ENCODE results near the gene PMEPA1. TPM values are rescaled to one million over a fixed set of nuclear protein-coding genes. Genes with fewer than 3 reads are reported as not detected.

The PMEPA1 gene, protein sequence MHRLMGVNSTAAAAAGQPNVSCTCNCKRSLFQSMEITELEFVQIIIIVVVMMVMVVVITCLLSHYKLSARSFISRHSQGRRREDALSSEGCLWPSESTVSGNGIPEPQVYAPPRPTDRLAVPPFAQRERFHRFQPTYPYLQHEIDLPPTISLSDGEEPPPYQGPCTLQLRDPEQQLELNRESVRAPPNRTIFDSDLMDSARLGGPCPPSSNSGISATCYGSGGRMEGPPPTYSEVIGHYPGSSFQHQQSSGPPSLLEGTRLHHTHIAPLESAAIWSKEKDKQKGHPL
- total RNA-seq, result 0.66 and 0.82 TPM in 2 replicates

DNA sequence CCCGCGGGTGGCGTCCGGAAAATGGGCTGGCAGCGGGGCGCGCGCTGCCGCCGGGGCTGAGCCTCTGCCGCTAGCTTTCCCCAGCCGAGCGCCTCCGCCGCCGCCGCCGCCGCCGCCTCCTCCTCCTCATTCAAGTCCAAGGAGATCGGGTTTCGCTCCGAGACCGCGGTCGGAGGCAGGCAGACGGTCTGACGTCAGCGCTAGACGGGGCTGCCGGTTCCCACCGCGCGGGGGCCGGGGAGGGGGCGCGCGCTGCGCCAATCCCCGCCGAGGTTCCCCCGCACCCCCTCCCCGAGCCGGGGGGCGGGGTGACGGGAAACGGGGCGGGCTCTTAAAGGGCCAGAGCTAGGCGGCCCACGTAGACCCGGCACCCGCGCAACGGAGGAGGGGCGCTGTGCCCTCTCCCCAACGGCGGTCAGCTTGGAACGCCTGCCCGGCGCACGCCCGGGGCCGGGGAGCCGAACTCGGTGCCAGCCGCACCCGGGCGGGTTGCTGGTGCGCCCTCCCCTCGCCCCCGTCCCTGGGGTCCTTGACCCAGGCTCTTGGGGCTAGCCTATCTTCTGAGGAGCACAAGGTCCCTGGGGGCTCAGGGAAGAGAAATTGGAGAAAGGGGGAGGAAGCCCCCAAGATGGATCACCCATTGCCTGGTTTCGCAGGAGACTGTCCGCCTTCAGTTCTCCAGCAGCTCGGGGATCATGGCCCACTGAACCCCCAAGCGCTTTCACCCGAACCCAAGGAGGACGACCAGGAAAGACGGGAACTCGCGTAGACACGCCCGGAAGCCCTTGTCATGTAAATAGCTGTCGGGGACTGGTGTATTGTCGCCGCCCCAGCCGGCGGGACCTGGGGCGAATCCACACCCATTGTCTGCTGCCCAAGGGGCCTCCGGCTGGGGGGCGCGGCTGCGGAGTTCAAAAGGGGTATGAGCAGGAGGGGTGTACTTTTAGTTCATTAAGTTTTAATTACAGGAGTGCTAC is at the start of gene PMEPA1:
Gene PMEPA1 (minus strand): TSS at position 193 of the 977 bp plus-strand sequence. CDS start 433 bp downstream, outside the sequence.
- H3K4me3 Mint-ChIP-seq, result peak within 1 kb of the TSS; percentile 80
- intact Hi-C loops (cut with micrococcal nuclease), result loop anchor here (1.0 to 5.0 kb wide), 4 partner anchors 8 to 359 kb away; partner anchors contain the start of gene RAE1
- H3K27ac Mint-ChIP-seq, result peak within 1 kb of the TSS; percentile 29
- H3K9me3 Mint-ChIP-seq, result no peaks in the 10 kb centered on the region
- no peaks in the 10 kb centered on the region for H3K36me3 Mint-ChIP-seq (ENCODE audit: low read depth)
- peaks cover 46% of the 10 kb centered on the region for H3K27me3 Mint-ChIP-seq
- H3K4me1 Mint-ChIP-seq, result peaks cover 16% of the 10 kb centered on the region
- DNase-seq, result peak; percentile 96

DNA sequence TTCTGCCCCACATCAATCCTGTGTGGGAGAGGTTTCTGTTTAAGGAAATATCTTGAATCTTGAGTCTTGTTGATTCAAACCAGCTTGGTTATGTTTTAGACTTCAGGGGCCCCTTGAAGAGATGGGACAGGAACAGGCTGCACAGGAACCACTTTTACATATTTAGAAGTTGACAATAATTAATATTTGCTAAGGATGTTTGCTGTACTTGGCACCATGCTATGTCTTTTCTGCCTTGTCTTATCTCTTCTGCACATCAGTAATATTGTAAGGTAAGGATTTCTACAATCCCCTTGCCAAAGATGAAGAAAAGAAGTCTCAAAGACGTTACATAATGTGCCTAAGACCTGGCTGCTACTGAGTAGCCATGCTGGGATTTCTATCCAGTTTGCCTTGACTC is 48.0 kb upstream of the PMEPA1 start:
- intact Hi-C loops (cut with micrococcal nuclease), result no loop called here
- H3K36me3 Mint-ChIP-seq (ENCODE audit: low read depth), result no peaks in the 10 kb centered on the region

DNA sequence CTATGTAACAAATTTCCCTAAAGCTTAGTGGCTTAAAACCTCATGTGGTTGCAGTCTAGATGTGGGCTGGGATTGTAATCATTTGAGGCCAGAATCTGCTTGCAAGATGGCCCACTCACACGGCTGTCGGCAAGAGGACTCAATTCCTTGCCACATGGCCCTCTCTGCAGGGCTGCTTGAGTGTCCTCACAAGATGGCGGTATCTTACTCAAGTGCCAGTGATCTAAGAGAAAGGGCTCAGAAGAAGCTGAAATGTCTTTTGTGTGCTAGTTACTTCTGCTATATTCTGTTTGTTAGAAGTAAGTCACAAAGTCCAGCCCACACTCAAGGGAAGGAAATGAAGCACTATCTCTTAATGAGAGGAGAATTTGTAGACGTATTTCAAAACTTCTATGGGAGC is 47.1 kb upstream of the PMEPA1 start:
- Mint-ChIP-seq H3K4me3 (no peak overlapping the region), H3K36me3 (ENCODE audit: low read depth) (no peaks in the 10 kb centered on the region), H3K4me1 (no peaks in the 10 kb centered on the region), H3K9me3 (no peaks in the 10 kb centered on the region), H3K27me3 (peaks cover 12% of the 10 kb centered on the region), H3K27ac (no peak overlapping the region)
- intact Hi-C loops (cut with micrococcal nuclease), result no loop called here
- DNase-seq, result no peak

More for the DNA sequence above, 48.0 kb upstream of the PMEPA1 start:
- no peak for DNase-seq
- no peaks in the 10 kb centered on the region for H3K9me3 Mint-ChIP-seq
- H3K27me3 Mint-ChIP-seq, result peaks cover 12% of the 10 kb centered on the region
- H3K4me3 Mint-ChIP-seq, result no peak overlapping the region
- H3K27ac Mint-ChIP-seq, result no peak overlapping the region
- H3K4me1 Mint-ChIP-seq, result no peaks in the 10 kb centered on the region

DNA sequence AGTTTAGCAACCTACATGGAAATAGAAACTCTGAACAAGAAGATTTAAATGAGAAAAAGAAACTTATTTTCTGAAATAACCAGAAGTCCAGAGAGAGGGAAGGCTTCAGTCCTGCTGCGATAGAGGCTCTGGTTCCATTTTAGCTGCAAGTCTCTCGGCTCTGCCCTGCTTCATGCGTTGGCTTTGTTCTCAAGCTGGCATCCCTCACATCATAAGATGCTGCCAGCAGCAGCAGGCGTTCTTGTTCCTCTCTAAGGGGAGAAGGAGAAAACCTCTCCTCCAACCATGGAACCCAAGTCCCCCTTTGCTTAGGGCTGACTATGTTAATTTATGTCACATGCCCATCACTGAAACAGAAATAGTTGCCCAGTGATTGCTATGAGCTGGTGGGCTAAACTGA is 46.4 kb upstream of the PMEPA1 start:
- Mint-ChIP-seq H3K27ac (no peak overlapping the region), H3K27me3 (peaks cover 17% of the 10 kb centered on the region), H3K36me3 (ENCODE audit: low read depth) (no peaks in the 10 kb centered on the region), H3K9me3 (no peaks in the 10 kb centered on the region), H3K4me3 (no peak overlapping the region), H3K4me1 (peaks cover 2% of the 10 kb centered on the region)
- DNase-seq, result no peak
- intact Hi-C loops (cut with micrococcal nuclease), result no loop called here

DNA sequence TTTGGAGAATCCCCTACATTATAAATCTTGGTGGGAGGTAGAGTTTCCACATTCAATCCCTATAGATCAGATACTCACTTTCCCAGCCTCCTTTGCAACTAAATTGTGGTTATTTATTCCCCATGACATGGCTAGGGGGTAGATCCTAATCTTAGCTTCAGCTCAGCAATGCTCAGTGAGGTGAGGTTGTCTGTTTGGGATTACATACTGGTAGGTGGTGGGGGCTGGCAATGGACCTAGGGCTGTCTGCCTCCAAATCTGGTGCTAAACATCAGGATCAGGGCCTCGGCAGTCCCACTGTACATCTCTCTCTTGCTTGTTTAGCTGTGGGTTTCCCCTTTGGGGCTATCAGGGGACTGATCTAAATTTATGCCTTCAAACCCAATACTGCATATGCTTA is 45.8 kb upstream of the PMEPA1 start:
- Mint-ChIP-seq H3K4me3 (no peak overlapping the region), H3K36me3 (ENCODE audit: low read depth) (no peaks in the 10 kb centered on the region), H3K27me3 (peaks cover 19% of the 10 kb centered on the region), H3K4me1 (peaks cover 3% of the 10 kb centered on the region), H3K27ac (no peak overlapping the region), H3K9me3 (no peaks in the 10 kb centered on the region)
- intact Hi-C loops (cut with micrococcal nuclease), result no loop called here
- no peak for DNase-seq

DNA sequence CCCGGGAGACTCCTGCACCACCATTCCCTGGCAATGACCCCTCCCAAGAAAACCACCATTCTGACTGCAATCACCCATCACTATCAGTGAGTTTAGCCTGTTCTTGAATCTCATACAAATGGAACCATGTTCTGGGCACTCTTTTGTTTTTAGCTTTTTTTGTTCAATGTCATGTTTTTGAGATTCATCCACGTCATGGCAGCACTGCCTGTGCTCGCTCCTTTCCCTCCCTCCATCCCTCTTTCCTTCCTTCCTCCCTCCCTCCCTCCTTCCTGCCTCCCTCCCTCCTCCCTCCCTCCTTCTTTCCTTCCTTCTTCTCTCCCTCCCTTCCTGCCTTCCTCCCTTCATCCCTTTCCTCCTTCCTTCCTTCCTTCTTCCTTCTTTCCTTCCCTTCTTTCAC is 44.4 kb upstream of the PMEPA1 start:
- no peak for DNase-seq
- H3K9me3 Mint-ChIP-seq, result no peaks in the 10 kb centered on the region
- peaks cover 29% of the 10 kb centered on the region for H3K27me3 Mint-ChIP-seq
- intact Hi-C loops (cut with micrococcal nuclease), result no loop called here
- H3K4me3 Mint-ChIP-seq, result no peak overlapping the region
- H3K27ac Mint-ChIP-seq, result no peak overlapping the region
- no peaks in the 10 kb centered on the region for H3K36me3 Mint-ChIP-seq (ENCODE audit: low read depth)
- peaks cover 5% of the 10 kb centered on the region for H3K4me1 Mint-ChIP-seq

DNA sequence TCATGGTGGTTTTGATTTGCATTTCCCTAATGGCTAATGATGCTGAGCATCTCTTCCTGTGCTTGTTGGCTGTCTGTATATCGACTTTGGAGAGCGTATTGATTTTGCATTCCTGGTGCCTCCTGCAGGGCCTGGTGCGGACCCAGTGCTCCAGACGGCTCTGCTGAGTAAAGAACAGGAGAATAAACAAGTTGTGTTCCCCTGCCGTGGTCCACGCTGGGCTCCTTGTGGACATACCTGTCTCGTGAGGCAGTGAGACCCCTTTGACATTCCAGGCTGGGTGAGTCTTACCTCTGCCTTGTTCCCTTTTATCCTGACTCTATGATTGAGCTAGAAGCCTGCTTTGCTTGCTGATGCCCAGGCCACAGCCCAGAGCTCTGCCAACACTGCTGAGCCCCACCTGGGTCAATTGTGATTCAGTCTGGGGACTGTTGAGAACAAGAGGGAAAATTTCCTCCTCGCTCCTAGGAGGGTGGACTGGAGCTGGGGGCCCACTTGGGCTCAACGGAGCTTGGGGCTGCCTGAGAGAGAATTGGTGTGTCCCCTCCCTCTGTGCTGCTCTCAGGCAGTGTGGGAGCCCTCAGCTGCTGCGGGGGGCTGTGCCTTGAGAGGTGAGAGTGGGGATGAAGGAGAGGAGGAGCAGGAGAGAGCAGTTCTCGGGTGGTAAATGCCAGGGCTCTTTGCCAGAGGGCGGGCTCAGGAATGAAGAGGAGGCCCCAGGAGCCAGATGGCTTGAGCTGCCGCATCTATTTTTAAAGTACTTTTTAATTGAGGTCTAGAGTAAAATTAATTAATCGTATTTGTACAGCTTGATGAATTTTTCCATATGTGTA is 43.7 kb upstream of the PMEPA1 start:
- peaks cover 33% of the 10 kb centered on the region for H3K27me3 Mint-ChIP-seq
- H3K4me3 Mint-ChIP-seq, result no peak overlapping the region
- intact Hi-C loops (cut with micrococcal nuclease), result no loop called here
- H3K4me1 Mint-ChIP-seq, result peaks cover 9% of the 10 kb centered on the region
- no peak for DNase-seq
- H3K9me3 Mint-ChIP-seq, result no peaks in the 10 kb centered on the region
- H3K36me3 Mint-ChIP-seq (ENCODE audit: low read depth), result no peaks in the 10 kb centered on the region
- no peak overlapping the region for H3K27ac Mint-ChIP-seq

DNA sequence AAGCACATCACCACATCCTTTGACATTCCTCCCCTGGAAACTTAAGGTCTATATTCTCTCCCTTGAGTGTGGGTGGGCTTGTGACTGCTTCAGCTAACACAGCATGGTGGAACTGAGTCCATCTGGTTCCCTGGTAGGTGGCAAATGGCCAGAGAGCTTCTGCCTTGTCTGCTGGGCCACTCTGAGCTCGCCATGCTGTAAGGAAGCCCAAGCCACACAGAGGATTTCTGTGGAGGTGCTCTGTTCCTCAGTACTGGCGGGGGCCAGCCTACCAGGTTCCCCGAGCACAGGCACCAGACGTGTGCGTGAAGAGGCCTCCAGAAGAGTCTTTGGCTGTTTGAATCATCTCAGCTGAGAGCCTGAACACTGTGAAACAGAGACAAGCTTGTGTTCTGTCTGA is 41.6 kb upstream of the PMEPA1 start:
- intact Hi-C loops (cut with micrococcal nuclease), result no loop called here
- Mint-ChIP-seq H3K36me3 (ENCODE audit: low read depth) (no peaks in the 10 kb centered on the region), H3K27ac (no peak overlapping the region), H3K9me3 (no peaks in the 10 kb centered on the region), H3K4me1 (peaks cover 11% of the 10 kb centered on the region), H3K4me3 (no peak overlapping the region), H3K27me3 (peaks cover 48% of the 10 kb centered on the region)
- DNase-seq, result no peak

DNA sequence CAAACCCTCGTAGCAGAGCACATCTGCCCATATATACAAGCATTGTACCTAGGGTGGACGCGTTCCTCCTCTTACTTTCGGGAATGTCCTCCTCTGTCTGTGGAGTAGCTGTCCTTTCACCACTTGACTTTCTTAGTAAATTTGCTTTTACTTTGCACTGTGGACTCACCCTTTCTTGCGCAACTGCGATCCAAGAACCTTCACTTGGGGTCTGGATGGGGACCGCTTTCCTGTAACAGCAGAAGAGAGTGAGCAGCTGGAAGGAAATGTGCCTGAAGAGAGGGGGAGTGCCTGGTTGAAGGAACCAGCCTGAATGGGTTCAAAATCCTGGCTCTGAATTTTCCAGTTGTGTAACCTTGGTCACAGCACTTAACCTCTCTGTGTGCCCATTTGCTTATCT is 40.1 kb upstream of the PMEPA1 start:
- intact Hi-C loops (cut with micrococcal nuclease), result no loop called here
- Mint-ChIP-seq H3K4me1 (peaks cover 11% of the 10 kb centered on the region), H3K4me3 (no peak overlapping the region), H3K27me3 (peaks cover 47% of the 10 kb centered on the region), H3K9me3 (no peaks in the 10 kb centered on the region), H3K27ac (no peak overlapping the region), H3K36me3 (ENCODE audit: low read depth) (no peaks in the 10 kb centered on the region)
- no peak for DNase-seq

DNA sequence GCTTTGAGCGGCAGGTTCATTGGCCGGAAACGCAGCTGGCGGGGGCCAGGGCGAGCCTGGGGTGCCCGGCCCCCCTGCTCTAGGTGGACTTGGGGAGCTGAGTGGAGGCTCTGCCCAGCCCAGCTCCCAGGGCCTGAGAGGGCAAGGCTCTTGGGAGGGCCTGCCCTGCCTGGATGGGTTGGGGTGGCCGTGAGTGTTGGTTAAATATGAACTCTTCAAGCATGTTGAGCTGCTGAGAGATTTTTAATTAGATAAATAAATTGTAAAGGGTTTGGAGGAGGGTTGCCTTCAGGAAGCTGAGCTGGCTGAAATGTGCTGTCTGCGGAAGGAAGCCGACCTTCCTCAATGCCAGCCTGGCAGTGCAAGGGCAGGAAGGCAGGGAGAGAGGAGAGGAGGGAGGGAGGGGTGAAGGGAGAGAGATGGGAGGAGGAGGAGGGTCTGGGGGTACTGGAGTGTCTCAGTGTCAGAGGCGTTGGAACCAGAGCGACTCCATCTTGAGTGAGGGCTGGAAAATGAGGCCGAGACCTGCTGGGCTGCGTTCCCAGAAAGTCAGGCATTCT is 39.4 kb upstream of the PMEPA1 start:
- Mint-ChIP-seq H3K4me1 (peaks cover 11% of the 10 kb centered on the region), H3K27ac (no peak overlapping the region), H3K36me3 (ENCODE audit: low read depth) (no peaks in the 10 kb centered on the region), H3K27me3 (peaks cover 43% of the 10 kb centered on the region), H3K9me3 (no peaks in the 10 kb centered on the region), H3K4me3 (peak overlapping the region; percentile 56)
- intact Hi-C loops (cut with micrococcal nuclease), result no loop called here
- no peak for DNase-seq

DNA sequence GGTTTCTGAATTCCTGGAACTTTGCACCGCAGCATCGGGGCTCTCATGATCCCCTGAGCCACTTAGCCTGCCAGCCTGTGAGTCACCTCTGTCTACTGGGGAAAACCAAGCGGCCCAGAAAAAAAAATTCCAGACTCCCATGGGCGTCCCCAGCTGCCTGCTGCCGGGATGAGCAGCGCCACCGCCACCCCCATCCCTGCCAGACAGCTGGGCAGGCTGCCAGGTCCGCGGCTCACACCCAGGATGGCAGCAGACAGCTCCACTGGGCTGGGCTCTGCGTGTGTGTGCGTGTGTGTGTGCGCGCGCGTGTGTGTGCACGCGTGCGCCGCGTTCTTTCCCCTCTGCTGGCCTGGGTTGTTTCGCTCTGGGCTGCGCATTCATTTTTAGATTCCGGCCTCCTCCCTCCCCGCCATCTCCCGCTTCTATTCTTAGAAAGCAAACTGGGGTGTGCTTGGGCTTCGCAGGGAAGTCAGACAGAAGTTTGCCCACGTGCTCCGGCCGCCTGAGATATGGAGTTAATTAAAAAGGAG is 38.9 kb upstream of the PMEPA1 start:
- peak; percentile 67 for DNase-seq
- peaks cover 11% of the 10 kb centered on the region for H3K4me1 Mint-ChIP-seq
- H3K27me3 Mint-ChIP-seq, result peaks cover 43% of the 10 kb centered on the region
- no peaks in the 10 kb centered on the region for H3K9me3 Mint-ChIP-seq
- no peaks in the 10 kb centered on the region for H3K36me3 Mint-ChIP-seq (ENCODE audit: low read depth)
- peak overlapping the region; percentile 56 for H3K4me3 Mint-ChIP-seq
- no peak overlapping the region for H3K27ac Mint-ChIP-seq
- intact Hi-C loops (cut with micrococcal nuclease), result loop anchor here (1.0 kb wide), 1 partner anchor 50 kb away; no protein-coding TSS in a partner anchor

DNA sequence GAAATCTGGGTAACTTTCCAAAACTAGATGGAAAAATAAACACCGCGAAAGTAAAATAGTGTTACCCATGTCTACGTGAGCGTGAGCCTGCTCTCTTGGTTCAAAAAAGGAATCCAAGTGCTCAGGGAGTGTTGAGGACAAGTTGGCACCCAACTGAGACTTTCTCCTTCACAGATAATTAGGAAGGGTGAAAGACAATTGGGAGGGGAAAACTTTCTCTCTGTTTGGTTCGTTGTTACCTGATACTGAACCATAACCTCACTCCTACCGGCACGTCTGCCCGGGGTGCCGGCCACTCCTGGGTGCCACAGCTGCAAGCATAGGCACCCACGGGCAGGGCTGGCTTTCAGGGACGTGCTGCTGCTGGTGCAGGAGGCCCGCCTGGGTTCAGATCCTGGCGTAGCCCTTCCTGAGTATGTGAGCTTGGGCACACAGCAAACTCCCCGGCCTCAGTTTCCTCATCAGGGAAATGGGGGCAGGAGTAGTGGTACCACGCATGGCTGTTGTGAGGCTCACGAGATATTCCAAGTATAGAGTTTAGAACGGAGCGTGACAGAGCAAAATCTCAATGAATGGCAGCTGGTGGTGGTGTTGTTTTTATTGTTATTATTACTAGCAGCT is 38.2 kb upstream of the PMEPA1 start:
- intact Hi-C loops (cut with micrococcal nuclease), result loop anchor here (1.0 kb wide), 1 partner anchor 50 kb away; no protein-coding TSS in a partner anchor
- peaks cover 11% of the 10 kb centered on the region for H3K4me1 Mint-ChIP-seq
- no peaks in the 10 kb centered on the region for H3K36me3 Mint-ChIP-seq (ENCODE audit: low read depth)
- DNase-seq, result no peak
- no peak overlapping the region for H3K4me3 Mint-ChIP-seq
- H3K27ac Mint-ChIP-seq, result no peak overlapping the region
- H3K27me3 Mint-ChIP-seq, result peaks cover 42% of the 10 kb centered on the region
- no peaks in the 10 kb centered on the region for H3K9me3 Mint-ChIP-seq
